ENCODE measurements around the gene KRTAP20-1. TPM values are rescaled to one million over a fixed set of nuclear protein-coding genes. Genes with fewer than 3 reads are reported as not detected.

KRTAP20-1 gene
- total RNA-seq, 4 donors from 2014 or later = not detected

- no peaks in the 10 kb centered on the region for H3K4me1 ChIP-seq
- no peaks in the 10 kb centered on the region for H3K27me3 ChIP-seq
- 69 to 77% methylated on average over 1 of the region's 1 CpG for WGBS, 2 donors
- TF ChIP-seq POLR2A (IDR thresholded peaks at IDR 0.05) (no peak), CTCF (IDR thresholded peaks at IDR 0.05) (no peak)
- intact Hi-C loops (cut with DNase I) = no loop called here
- H3K27ac ChIP-seq = no peak overlapping the region
- no peaks in the 10 kb centered on the region for H3K36me3 ChIP-seq
- no peaks in the 10 kb centered on the region for H3K9me3 ChIP-seq
- DNase-seq = no peak
- H3K4me3 ChIP-seq = no peak overlapping the region
Measured at GRCh38 chr21:30582870-30583269, 33.4 kb upstream of the KRTAP20-1 start.

- intact Hi-C loops (cut with DNase I) = no loop called here
- no peak for DNase-seq
Measured at GRCh38 chr21:30590297-30590696, 25.9 kb upstream of the KRTAP20-1 start, which contains the start of gene KRTAP22-2. Gene KRTAP22-2 (minus strand): TSS chr21:30590397.

GRCh38 chr21:30592140-30592539 is 24.1 kb upstream of the KRTAP20-1 start, which contains the start of gene KRTAP6-3:
Gene KRTAP6-3 (plus strand): TSS chr21:30592440. CDS start chr21:30592446, 6 bp downstream.
- DNase-seq = no peak
- TF ChIP-seq CTCF (IDR thresholded peaks at IDR 0.05) (no peak), POLR2A (IDR thresholded peaks at IDR 0.05) (no peak)
- Histone ChIP-seq H3K4me3 (no peak within 1 kb of the TSS), H3K9me3 (no peaks in the 10 kb centered on the region), H3K36me3 (no peaks in the 10 kb centered on the region), H3K27ac (no peak within 1 kb of the TSS), H3K27me3 (no peaks in the 10 kb centered on the region), H3K4me1 (no peaks in the 10 kb centered on the region)
- 83 to 86% methylated on average over 3 of the region's 4 CpGs for WGBS, 2 donors
- intact Hi-C loops (cut with DNase I) = no loop called here

More at GRCh38 chr21:30590297-30590696, 25.9 kb upstream of the KRTAP20-1 start, which contains the start of gene KRTAP22-2:
- H3K27ac ChIP-seq = no peak within 1 kb of the TSS
- no peaks in the 10 kb centered on the region for H3K4me1 ChIP-seq
- no peaks in the 10 kb centered on the region for H3K27me3 ChIP-seq
- TF ChIP-seq CTCF (IDR thresholded peaks at IDR 0.05) (no peak), POLR2A (IDR thresholded peaks at IDR 0.05) (no peak)
- H3K4me3 ChIP-seq = no peak within 1 kb of the TSS
- H3K9me3 ChIP-seq = no peaks in the 10 kb centered on the region
- no peaks in the 10 kb centered on the region for H3K36me3 ChIP-seq

GRCh38 chr21:30598802-30599201 is 17.4 kb upstream of the KRTAP20-1 start, which contains the start of gene KRTAP6-2:
Gene KRTAP6-2 (minus strand): TSS chr21:30598902. CDS start chr21:30598874, 28 bp downstream.
- DNase-seq = no peak
- Histone ChIP-seq H3K27ac (no peak within 1 kb of the TSS), H3K4me1 (no peaks in the 10 kb centered on the region), H3K4me3 (no peak within 1 kb of the TSS), H3K27me3 (no peaks in the 10 kb centered on the region), H3K9me3 (no peaks in the 10 kb centered on the region), H3K36me3 (no peaks in the 10 kb centered on the region)
- TF ChIP-seq CTCF (IDR thresholded peaks at IDR 0.05) (no peak), POLR2A (IDR thresholded peaks at IDR 0.05) (no peak)
- WGBS, 2 donors = 96 to 98% methylated on average over 6 of the region's 6 CpGs
- intact Hi-C loops (cut with DNase I) = no loop called here

- intact Hi-C loops (cut with DNase I) = no loop called here
- Histone ChIP-seq H3K27ac (no peak within 1 kb of the TSS), H3K4me3 (no peak within 1 kb of the TSS), H3K4me1 (no peaks in the 10 kb centered on the region), H3K27me3 (no peaks in the 10 kb centered on the region), H3K36me3 (no peaks in the 10 kb centered on the region), H3K9me3 (no peaks in the 10 kb centered on the region)
- TF ChIP-seq CTCF (IDR thresholded peaks at IDR 0.05) (no peak), POLR2A (IDR thresholded peaks at IDR 0.05) (no peak)
- no peak for DNase-seq
- WGBS, 2 donors = 27 to 50% methylated on average over 1 of the region's 1 CpG
Measured at GRCh38 chr21:30600787-30601186, 15.4 kb upstream of the KRTAP20-1 start, which contains the start of gene KRTAP22-1. Gene KRTAP22-1 (plus strand): TSS chr21:30601087.

Measured in esophagus squamous epithelium (tissue), 5 donors.